HEK293 (cell line): Measurements from ENCODE around the gene RFPL1.
A peak's percentile ranks its signal among the peaks of the same experiment; 100 is the strongest.

Source experiments
- CTCF ChIA-PET: fragments of 350-600 bp; formaldehyde crosslinking; extraction: SDS; loops from one replicate; lab custom pipeline; 2021; ENCODE audit warnings: antibody characterized with exemption; lab: Yijun Ruan, JAX
- POLR2A ChIA-PET: fragments of 300-600 bp; formaldehyde crosslinking; extraction: SDS; loops from one replicate; lab custom pipeline; 2020; ENCODE audit warnings: antibody characterized with exemption, inconsistent platforms; lab: Yijun Ruan, JAX
- H3K27ac ChIP-seq: fragments of 200-500 bp; sonication (Bioruptor generic); 2 replicates; pipeline ENCODE4 v1.5.1; 2014; ENCODE audit warnings: low read depth, low read length, control low read depth, inconsistent platforms; ENCODE audit errors: extremely low read depth
- H3K36me3 ChIP-seq, 2 experiments: fragments of 200-500 bp in 1 of 2; sonication (Bioruptor generic) in 1 of 2; 1 replicate in 1 of 2; 2 replicates in 1 of 2; pipeline ENCODE4 v1.5.1; 2014 to 2017; ENCODE audit warnings: inconsistent platforms in 2 of 2, low read length in 2 of 2; ENCODE audit not compliant: control insufficient read depth in 2 of 2, insufficient read depth in 1 of 2
- H3K4me1 ChIP-seq: fragments of 200-500 bp; sonication (Bioruptor generic); 2 replicates; pipeline ENCODE4 v1.5.1; 2014; ENCODE audit warnings: mild to moderate bottlenecking, low read length, inconsistent platforms; ENCODE audit not compliant: control insufficient read depth, insufficient read depth
- H3K4me3 ChIP-seq: 2 replicates; pipeline ENCODE4 v1.5.1; 2011; ENCODE audit warnings: low read depth, mild to moderate bottlenecking, control low read depth, low read length, moderate library complexity
- H3K9me3 ChIP-seq: fragments of 200-500 bp; sonication (Bioruptor generic); 2 replicates; pipeline ENCODE4 v1.5.1; 2014; ENCODE audit warnings: low read depth, low read length, inconsistent platforms; ENCODE audit not compliant: control insufficient read depth, insufficient read depth
- BCL11B ChIP-seq: fragments of 450-650 bp; formaldehyde crosslinking; IDR thresholded peaks from 2 replicates; pipeline ENCODE4 v1.5.1; 2016; ENCODE audit warnings: low read depth, missing biosample characterization, missing genetic modification characterization
- KLF1 ChIP-seq: fragments of 450-650 bp; formaldehyde crosslinking; IDR thresholded peaks from 2 replicates; pipeline ENCODE4 v1.5.1; 2016; ENCODE audit warnings: missing biosample characterization, missing genetic modification characterization
- SALL2 ChIP-seq: fragments of 450-650 bp; formaldehyde crosslinking; IDR thresholded peaks from 2 replicates; pipeline ENCODE4 v1.5.0; 2017; ENCODE audit warnings: missing biosample characterization, mild to moderate bottlenecking, missing genetic modification characterization, borderline replicate concordance
- SCRT1 ChIP-seq: fragments of 450-650 bp; formaldehyde crosslinking; IDR thresholded peaks from 2 replicates; pipeline ENCODE4 v1.5.1; 2016; ENCODE audit warnings: missing biosample characterization, missing genetic modification characterization, borderline replicate concordance
- SP2 ChIP-seq: fragments of 450-650 bp; formaldehyde crosslinking; IDR thresholded peaks from 2 replicates; pipeline ENCODE4 v1.5.1; 2016; ENCODE audit warnings: missing biosample characterization, missing genetic modification characterization
- YY2 ChIP-seq: fragments of 450-650 bp; formaldehyde crosslinking; IDR thresholded peaks from 2 replicates; pipeline ENCODE4 v1.5.1; 2016; ENCODE audit warnings: missing biosample characterization, missing genetic modification characterization
- ZBTB26 ChIP-seq: fragments of 450-650 bp; formaldehyde crosslinking; optimal IDR thresholded peaks from 2 replicates; pipeline ENCODE3; 2016; ENCODE audit warnings: missing biosample characterization, mild to moderate bottlenecking, missing genetic modification characterization
- ZBTB8A ChIP-seq: fragments of 450-650 bp; formaldehyde crosslinking; IDR thresholded peaks from 2 replicates; pipeline ENCODE4 v1.5.1; 2016; ENCODE audit warnings: missing biosample characterization, missing genetic modification characterization
- ZNF324 ChIP-seq: fragments of 450-650 bp; formaldehyde crosslinking; IDR thresholded peaks from 2 replicates; pipeline ENCODE4 v1.5.1; 2016; ENCODE audit warnings: missing biosample characterization, missing genetic modification characterization
- ZNF350 ChIP-seq: fragments of 450-650 bp; formaldehyde crosslinking; IDR thresholded peaks from 2 replicates; pipeline ENCODE4 v1.5.0; 2017; ENCODE audit warnings: missing biosample characterization, mild to moderate bottlenecking, missing genetic modification characterization
- ZNF354C ChIP-seq: fragments of 450-650 bp; formaldehyde crosslinking; IDR thresholded peaks from 2 replicates; pipeline ENCODE4 v1.5.1; 2016; ENCODE audit warnings: missing biosample characterization, missing genetic modification characterization, low read depth, borderline replicate concordance
- ZNF394 ChIP-seq: fragments of 450-650 bp; formaldehyde crosslinking; IDR thresholded peaks from 2 replicates; pipeline ENCODE4 v1.5.1; 2016; ENCODE audit warnings: missing biosample characterization, missing genetic modification characterization, mild to moderate bottlenecking, moderate library complexity, borderline replicate concordance
- ZNF560 ChIP-seq: fragments of 450-650 bp; formaldehyde crosslinking; IDR thresholded peaks from 2 replicates; pipeline ENCODE4 v1.5.1; 2017; ENCODE audit warnings: missing biosample characterization, missing genetic modification characterization, borderline replicate concordance
- ZNF561 ChIP-seq: fragments of 450-650 bp; IDR thresholded peaks from 2 replicates; pipeline ENCODE4 v1.5.1; 2018; ENCODE audit warnings: missing biosample characterization, missing genetic modification characterization, borderline replicate concordance
- ZNF596 ChIP-seq: fragments of 450-650 bp; IDR thresholded peaks from 2 replicates; pipeline ENCODE4 v1.5.0; 2018; ENCODE audit warnings: missing biosample characterization, mild to moderate bottlenecking, missing genetic modification characterization, moderate library complexity
- ZNF658 ChIP-seq: fragments of 450-650 bp; formaldehyde crosslinking; IDR thresholded peaks from 2 replicates; pipeline ENCODE4; 2016; ENCODE audit warnings: missing biosample characterization, missing genetic modification characterization
- ZNF660 ChIP-seq: fragments of 450-650 bp; IDR thresholded peaks from 2 replicates; pipeline ENCODE4 v1.5.1; 2018; ENCODE audit warnings: missing biosample characterization, mild to moderate bottlenecking, missing genetic modification characterization
- ZNF664 ChIP-seq: fragments of 450-650 bp; formaldehyde crosslinking; IDR thresholded peaks from 2 replicates; pipeline ENCODE4 v1.5.1; 2016; ENCODE audit warnings: missing biosample characterization, missing genetic modification characterization
- ZNF677 ChIP-seq: fragments of 450-650 bp; IDR thresholded peaks from 2 replicates; pipeline ENCODE4 v1.5.0; 2018; ENCODE audit warnings: missing biosample characterization, mild to moderate bottlenecking, missing genetic modification characterization, moderate library complexity
- ZNF704 ChIP-seq: fragments of 450-650 bp; formaldehyde crosslinking; IDR thresholded peaks from 2 replicates; pipeline ENCODE4 v1.5.1; 2016; ENCODE audit warnings: missing biosample characterization, missing genetic modification characterization
- ZSCAN23 ChIP-seq: fragments of 450-650 bp; formaldehyde crosslinking; IDR thresholded peaks from 2 replicates; pipeline ENCODE4 v1.5.1; 2016; ENCODE audit warnings: missing biosample characterization, missing genetic modification characterization
- TF ChIP-seq, protein P1 (sequence below): sonication (generic); formaldehyde crosslinking; IDR thresholded peaks from 2 replicates; pipeline ENCODE4 v1.8.1; 2022; ENCODE audit warnings: mild to moderate bottlenecking, moderate library complexity, missing genetic modification reagents

The RFPL1 gene

DNA sequence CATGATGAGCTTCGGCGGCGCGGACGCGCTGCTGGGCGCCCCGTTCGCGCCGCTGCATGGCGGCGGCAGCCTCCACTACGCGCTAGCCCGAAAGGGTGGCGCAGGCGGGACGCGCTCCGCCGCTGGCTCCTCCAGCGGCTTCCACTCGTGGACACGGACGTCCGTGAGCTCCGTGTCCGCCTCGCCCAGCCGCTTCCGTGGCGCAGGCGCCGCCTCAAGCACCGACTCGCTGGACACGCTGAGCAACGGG, 41.8 kb downstream of the RFPL1 start:
- Histone ChIP-seq H3K4me1 (no peaks in the 10 kb centered on the region), H3K27ac (no peak overlapping the region), H3K36me3 (no peaks in the 10 kb centered on the region), H3K9me3 (no peaks in the 10 kb centered on the region), H3K4me3 (no peak overlapping the region)
- ChIA-PET CTCF (interaction anchor here (0.6 to 0.8 kb wide), 3 partner anchors 18 to 776 kb away, joined by 3 read pairs; no protein-coding TSS in a partner anchor), POLR2A (interaction anchor here (1.3 kb wide), 1 partner anchor 74 kb away, joined by 6 read pairs; the partner anchor contains the start of gene THOC5)
- TF ChIP-seq, protein P1, sequence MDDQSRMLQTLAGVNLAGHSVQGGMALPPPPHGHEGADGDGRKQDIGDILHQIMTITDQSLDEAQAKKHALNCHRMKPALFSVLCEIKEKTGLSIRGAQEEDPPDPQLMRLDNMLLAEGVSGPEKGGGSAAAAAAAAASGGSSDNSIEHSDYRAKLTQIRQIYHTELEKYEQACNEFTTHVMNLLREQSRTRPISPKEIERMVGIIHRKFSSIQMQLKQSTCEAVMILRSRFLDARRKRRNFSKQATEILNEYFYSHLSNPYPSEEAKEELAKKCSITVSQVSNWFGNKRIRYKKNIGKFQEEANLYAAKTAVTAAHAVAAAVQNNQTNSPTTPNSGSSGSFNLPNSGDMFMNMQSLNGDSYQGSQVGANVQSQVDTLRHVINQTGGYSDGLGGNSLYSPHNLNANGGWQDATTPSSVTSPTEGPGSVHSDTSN (CRISPR knock-in tag) = 0 out of 2 replicates have a peak, but pooled peaks have one; percentile 54
- no peak for TF ChIP-seq ZBTB26 (tag by site-specific recombination)
- 0 out of 2 replicates have a peak, but pooled peaks have one; percentile 23 for TF ChIP-seq ZNF350 (tag by site-specific recombination)

DNA sequence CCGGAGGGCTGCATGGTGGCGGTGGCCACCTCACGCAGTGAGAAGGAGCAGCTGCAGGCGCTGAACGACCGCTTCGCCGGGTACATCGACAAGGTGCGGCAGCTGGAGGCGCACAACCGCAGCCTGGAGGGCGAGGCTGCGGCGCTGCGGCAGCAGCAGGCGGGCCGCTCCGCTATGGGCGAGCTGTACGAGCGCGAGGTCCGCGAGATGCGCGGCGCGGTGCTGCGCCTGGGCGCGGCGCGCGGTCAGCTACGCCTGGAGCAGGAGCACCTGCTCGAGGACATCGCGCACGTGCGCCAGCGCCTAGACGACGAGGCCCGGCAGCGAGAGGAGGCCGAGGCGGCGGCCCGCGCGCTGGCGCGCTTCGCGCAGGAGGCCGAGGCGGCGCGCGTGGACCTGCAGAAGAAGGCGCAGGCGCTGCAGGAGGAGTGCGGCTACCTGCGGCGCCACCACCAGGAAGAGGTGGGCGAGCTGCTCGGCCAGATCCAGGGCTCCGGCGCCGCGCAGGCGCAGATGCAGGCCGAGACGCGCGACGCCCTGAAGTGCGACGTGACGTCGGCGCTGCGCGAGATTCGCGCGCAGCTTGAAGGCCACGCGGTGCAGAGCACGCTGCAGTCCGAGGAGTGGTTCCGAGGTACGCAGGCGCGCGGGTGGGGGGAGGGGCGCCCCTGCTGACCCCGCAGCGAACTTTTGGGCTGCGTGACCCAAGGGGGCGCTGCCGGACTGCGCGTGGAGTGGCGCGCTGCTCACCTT, 42.3 kb downstream of the RFPL1 start:
- CTCF ChIA-PET = interaction anchor here (0.6 to 0.8 kb wide), 3 partner anchors 19 to 775 kb away, joined by 3 read pairs; no protein-coding TSS in a partner anchor
- TF ChIP-seq ZNF324 (tag by site-specific recombination) (no peak), SALL2 (tag by site-specific recombination) (no peak), BCL11B (tag by site-specific recombination) (no peak), ZSCAN23 (tag by site-specific recombination) (no peak), ZBTB8A (tag by site-specific recombination) (no peak), ZNF354C (tag by site-specific recombination) (no peak), ZNF658 (tag by site-specific recombination) (no peak), ZNF394 (no peak), ZNF677 (tag by site-specific recombination) (no peak), ZNF704 (tag by site-specific recombination) (no peak), ZNF660 (tag by site-specific recombination) (no peak), SP2 (tag by site-specific recombination) (no peak), ZNF664 (tag by site-specific recombination) (no peak), ZNF596 (tag by site-specific recombination) (no peak), YY2 (no peak), SCRT1 (tag by site-specific recombination) (no peak), ZNF560 (no peak), ZNF561 (no peak), KLF1 (tag by site-specific recombination) (no peak)
- Histone ChIP-seq H3K4me3 (no peak overlapping the region), H3K9me3 (no peaks in the 10 kb centered on the region), H3K36me3 (no peaks in the 10 kb centered on the region), H3K4me1 (no peaks in the 10 kb centered on the region), H3K27ac (no peak overlapping the region)
- POLR2A ChIA-PET = interaction anchor here (0.6 to 1.3 kb wide), 2 partner anchors 73 to 169 kb away, joined by 3 to 6 read pairs; partner anchors contain the start of gene THOC5
